Astrocyte of the hippocampus (primary cell): ENCODE data around the gene RPTOR.

Experiments used
- DNase-seq: peaks from one replicate; pipeline ENCODE4 v3.0.0; 2011; ENCODE audit warnings: low read depth, low spot score

RPTOR gene

DNA sequence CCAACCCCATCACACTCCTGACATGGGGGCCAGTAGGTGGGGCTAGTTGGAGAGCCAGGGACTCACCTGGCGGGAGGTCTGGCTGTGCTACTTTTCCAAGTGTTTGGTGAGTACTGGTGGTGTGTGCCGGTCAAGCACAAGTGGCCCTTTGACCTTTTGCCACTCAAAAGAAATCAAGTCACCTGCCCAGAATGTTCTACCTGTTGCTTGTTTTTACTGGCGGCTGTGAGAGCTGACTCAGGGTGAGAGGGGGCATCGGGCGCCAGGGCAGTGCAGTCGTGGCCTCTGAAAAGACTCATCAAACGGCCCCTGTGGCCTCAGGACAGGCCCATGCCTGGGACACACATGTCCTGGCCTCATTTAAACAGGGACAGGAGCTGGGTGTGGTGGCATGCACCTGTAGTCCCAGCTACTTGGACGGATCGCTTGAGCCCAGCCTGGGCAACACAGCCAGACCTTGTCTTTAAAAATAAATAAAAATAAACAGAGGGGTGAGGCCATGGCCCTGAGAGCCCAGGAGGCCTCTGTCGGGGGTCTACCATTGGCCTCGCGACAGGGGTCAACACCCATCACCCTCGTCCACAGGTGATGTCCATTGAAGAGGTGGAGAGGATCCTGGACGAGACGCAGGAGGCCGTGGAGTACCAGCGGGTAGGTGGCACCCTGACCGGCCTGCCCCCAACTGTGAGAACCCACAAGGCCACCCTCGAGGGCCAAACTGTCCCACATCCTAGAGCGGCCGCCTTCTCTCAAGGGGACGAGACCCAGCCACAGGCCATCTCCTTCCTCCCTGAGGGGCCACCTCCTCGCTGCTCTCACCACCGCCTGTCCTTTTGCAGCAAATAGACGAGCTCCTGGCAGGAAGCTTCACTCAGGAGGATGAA is 452.0 kb downstream of the RPTOR start:
- DNase-seq: no peak

DNA sequence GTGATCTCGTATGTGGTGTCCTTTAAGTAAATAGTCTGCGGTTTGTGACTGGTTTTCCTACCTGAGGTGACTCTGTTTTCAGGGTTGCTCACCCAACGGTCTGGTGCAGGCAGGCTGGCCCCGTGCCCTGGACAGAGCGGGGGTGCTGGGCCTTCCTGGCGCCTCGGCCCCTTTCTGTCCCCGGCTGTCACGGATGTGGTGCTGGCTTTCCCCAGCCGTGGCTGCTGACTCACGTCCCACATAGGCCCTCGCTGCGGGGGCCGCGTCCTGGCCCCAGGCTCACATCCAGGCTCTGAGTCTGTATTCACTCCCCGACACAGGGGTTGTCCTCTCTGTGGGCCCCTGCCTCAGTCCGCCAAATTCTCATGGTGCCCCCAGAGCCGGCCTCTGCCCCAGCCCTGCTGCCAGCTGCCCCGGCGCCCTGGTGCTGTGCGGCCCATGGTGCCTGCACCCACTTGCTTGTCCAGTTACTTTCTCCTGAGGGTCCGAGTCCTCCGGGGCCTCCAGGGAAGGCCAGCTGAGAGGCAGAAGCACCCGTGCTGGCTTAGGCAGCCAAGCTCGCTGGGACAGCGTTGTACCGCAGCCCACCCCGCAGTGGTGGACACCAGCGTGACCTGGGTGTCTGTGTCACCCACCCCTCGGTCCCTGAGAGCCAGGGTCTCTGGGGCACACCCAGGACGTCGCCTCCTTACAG is 452.9 kb downstream of the RPTOR start:
- DNase-seq: peak; percentile 88

DNA sequence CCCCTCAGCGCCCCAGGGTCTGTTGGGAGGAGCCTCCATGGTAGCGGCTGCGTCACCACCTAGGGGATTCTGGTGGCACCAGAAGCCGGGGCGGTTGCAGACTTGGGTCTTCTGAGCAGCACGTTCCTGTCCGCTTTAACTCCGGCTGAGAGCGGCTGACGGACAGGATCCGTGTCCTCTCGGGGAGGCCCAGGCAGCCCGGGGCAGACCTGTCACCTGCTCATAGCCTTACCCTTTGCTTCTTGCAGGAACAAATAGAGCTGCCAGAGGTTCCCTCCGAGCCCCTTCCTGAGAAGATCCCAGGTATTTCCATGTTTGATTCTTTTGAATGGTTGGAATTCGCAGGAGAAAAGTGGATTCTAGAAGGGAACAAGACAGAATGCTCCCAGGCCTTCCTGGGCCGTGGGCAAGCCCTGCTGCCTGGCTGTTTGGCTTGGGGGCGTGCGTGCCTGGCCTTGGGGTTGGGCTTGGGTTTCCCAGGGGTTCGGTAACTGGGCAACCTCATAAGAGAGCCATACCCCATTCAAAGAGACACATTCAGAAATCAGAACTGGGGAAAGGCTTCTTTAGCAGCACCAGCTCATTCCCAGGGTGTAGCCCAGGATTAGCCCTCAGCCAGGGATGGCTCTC is 453.6 kb downstream of the RPTOR start:
- no peak for DNase-seq

DNA sequence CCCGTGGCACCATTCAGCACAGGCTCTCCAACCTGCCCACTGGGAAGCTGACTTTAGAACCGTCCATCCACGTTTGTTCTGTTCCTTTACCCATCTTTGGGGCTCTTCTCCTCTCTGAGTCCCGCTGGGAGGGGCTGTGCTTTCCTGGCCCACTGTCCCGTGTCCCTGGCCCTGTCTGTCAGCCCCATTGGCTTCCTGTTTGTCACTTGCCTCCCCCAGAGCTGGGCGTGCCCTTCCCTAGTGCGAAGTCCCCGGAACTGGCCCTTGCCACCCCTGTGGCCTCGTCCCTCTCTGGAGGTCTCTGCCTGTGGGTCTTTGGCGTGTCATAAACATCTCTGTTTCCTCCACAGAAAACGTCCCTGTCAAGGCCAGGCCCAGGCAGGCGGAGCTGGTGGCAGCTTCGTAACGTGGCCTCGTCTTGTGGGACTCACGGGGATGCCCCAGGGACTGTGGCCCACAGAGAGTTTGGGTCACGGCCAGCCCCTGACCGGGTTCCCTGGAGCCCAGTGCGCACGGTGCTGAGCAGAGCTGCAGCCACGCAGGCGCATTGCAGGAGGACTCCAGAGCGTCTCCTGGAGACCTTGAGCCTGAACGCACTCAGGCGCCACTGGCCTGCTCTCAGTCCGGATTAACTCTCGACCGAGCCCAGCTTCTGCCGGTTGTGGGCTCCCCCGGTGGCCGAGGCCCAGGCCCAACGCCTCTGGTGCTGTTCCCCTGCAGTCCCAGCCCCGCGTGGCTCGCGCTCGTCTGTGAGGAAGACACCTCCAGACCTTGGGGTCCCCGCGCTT is 454.3 kb downstream of the RPTOR start:
- DNase-seq: no peak

DNA sequence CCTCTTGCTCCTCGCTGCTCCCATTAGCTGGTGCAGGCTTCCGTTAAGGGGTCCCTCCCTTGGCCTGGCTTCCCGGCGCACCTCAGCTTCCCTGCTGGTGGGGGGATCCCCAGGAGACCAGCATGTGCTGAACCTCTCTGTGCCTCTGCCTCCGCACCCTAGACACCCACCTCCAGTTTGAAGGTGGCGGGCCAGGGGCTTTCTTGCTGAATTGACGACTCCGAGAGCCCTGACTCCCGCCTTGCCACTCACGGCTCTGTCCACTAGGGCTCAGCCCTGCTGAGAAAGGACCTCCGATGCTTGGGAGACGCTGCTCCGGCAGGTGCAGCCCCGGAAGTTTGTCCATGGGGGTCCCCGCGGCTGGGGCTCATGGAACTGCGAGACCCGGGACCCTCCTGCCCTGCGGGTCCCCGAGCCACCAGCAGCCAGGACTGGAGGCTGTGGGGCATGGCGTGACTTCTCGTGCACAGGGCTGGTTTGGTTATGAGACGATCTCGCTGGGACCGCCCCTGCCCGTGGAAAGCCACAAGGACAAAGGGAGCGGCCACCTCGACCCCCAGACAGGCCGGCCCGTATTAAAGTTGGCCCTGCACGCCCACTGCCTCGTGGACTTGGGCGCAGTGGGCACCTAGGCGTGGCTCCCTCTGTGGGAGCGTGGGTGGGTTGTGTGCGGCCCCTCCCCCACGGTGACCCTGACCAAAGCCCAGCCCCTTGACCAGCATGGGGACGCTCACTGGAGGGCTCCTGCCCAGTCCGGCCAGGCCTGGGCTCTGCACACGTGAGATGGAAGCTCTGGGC is 455.1 kb downstream of the RPTOR start:
- DNase-seq: no peak

DNA sequence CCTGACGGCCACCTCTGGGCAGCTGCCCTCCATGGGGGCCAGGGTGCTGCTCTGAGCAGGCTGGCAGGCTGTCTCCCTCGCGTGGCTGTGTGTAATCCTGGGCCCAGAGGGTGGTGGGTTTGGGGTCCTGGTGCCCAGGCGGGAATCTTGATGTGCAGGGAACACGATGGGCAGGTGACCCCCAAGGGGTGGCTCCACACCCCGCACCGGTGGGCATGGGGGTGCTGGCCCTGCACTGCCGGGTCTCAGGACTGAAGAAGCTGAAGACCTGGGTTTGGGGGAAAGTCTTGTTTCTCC is 455.6 kb downstream of the RPTOR start:
- no peak for DNase-seq

DNA sequence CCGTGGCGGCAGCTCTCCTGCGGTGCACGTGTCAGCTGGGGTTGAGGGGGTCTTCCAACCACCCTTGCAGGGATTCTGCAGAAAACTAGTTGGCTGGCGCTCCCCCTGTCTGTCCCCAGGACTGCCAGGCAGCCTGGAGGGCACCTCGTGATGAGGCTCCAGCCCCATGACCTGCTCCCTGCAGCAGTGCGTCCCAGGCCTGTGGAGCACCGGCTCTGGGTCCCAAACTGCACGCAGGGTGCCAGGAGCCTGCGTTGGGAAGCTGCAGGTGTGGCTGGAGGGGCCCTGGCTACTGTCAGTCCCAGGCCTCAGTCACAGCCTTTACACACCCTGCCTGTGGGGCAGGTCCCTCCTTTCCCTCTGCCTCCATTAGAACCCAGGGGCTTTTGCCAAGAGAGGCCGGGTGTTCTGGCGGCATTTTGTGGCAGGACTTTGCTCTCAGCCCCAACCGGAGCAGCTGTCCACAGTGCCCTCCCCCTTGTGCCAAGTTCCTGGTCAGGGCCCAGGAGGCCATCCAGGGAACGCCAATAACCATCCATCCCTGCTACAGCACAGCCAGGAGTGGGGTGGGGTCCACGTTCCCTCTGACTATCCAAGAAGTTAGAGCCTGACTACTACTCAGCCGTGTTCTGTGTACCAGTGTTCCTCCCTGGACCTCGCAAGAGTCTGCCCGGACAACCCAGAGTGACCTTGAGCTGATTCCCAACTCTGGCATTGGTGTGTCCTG is 456.2 kb downstream of the RPTOR start:
- DNase-seq: no peak

DNA sequence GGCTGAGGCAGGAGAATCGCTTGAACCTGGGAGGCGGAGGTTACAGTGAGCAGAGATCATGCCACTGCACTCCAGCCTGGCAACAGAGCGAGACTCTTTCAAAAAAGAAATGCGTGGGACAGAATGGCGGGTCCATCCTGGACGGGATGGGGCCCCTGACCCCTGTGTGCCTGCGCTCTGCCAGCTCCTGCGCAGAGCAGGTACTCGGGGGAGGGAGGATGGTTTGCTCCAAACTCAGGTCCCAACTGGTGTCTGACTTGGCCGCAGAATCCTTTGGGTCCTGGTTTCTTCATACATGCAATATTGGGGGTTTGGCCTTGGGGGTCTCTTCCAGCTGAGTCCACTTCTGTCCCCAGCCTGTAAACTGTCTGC is 457.4 kb downstream of the RPTOR start:
- DNase-seq: no peak

DNA sequence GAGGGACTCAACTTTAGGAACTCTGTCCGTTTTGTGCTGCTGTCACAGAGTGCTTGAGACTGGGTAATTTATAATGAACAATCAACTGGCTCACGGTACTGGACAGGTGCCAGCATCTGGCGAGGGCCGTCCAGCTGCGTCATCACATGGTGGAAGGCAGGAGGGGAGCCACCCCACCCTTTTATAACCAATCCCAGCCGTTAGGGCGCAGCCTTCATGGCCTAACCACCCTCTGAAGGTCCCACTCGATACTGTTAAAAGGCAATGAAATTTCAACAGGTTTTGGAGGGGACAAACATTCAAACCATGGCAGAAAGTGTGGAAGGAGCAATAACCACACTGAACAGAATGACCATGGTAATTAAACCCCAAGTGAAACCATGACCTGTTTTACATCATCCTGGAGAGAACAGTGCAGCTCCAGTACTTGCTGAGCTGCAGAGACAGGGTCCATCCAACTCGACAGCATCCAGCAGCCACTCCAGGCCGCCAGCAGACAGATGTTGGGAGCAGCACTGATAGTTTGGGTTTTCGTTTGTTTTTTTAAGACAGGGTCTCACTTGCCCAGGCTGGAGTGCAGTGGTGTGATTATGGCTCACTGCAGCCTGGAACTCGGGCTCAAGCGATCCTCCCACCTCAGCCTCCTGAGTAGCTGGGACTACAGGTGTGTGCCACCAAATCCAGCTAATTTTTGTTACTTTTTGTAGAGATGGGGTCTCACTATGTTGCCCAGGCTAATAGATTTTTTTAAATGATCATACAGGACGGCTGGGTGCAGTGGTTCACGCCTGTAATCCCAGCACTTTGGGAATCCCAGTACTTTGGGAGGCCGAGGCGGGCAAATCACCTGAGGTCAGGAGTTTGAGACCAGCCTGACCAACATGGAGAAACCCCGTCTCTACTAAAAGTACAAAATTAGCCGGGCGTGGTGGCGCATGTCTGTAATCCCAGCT is 458.0 kb downstream of the RPTOR start:
- DNase-seq: peak; percentile 81

DNA sequence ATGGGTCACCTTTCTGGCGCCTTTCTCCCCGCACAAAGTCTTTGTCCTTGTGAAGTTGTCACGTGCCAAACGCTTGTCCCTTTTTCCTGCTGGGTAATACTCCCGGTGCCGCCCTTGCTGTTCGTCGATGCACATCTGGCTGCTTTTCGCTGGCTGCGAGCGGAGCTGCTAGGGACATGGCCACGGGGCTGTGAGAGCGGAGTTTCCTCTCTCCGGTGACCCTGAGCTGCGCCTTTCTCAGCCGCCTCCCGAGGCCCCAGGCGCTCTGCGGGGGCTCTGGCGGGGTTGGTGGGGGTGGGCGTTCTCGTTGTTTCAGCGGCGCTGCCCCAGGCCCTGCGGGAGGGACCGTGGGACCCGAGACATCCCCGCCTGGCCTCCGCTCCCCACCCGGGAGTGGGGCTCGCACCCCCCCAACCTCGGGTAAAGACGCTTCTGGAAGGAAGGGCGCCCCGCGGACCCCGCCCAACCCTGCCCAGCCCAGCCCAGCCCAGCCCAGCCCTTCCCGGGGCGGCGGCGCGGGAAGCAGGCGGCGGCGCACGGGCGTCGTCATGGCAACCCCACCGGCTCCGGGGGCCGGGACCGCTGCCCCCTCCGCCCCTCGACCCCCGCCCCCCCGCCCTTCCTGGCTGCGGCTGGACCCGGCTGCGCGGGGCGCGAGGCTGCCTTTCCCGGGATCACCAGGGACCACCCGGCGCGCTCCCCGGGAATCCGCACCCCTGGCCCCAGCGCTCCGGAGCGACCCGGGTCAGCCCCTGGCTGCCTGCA is 459.3 kb downstream of the RPTOR start:
- peak; percentile 42 for DNase-seq

DNA sequence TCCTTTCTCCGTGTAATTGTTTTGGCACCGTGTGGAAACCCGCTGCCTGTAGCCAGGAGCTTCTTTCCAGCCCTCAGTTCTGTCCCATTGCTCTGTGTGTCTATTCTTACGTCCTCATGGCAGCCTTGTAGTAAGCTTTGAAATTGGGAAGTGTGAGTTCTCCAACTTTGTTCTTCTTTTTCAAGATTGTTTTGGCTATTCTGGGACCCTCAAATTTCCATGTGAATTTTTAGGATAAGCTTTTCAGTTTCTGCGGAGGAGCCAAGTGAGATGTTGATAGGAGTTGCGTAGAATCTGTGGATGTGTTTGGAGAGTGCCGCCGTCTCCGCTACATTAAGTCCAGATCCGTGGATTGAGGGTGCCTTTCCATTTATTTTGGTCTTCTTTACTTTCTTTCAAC is 462.3 kb downstream of the RPTOR start:
- DNase-seq: no peak

DNA sequence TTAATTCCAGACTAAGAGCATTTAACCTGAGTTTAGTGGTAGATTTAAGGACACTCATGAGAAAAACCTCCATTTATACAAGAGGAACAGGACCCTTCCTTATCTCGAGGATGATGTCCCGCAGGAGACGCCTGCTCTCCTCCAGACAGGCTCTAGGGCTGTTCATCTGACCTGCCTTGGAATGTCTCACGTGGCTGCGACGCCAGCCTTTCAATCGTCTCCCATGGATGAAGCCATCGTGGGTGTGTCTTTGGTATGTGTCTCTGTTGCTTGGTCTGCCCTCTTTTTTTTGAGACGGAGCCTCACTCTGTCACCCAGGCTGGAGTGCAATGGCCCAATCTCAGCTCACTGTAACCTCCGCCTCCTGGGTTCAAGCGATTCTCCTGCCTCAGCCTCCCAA is 463.5 kb downstream of the RPTOR start:
- DNase-seq: no peak

DNA sequence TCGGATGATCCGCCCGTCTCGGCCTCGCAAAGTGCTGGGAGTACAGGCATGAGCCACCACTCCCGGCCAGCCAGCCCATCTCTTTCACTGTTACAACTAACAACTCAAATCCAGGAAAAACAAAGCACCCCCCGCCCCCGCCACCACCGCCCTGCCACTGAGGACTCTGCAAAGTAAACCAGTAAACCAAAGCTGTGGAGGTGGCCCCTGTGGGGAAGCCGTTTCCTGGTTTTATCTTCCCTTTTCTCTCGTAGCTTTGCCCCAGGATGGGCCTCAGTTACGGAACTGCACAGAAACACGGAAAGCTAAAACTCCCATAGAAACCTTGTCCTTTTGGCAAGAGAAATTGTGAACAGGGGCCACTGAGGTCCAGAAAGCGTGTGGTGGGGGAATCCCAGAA is 464.5 kb downstream of the RPTOR start:
- DNase-seq: no peak

DNA sequence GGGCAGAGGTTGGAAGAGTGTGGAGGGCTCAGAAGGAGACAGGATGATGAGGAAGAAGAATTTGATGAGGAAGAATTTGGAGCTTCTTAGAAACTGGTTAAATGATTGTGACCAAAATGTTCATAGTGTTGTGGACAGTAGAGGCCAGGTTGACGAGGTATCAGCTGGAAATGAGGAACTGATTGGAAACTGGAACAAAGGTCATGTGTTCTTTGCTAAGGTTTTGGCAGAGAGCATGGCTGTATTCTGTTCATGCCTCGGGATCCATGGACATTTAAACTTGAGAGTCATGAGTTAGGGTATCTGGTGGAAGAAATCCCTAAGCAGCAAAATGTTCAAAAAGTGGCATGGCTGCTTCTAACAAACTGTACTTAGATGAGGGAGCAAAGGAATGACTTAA is 466.3 kb downstream of the RPTOR start:
- DNase-seq: no peak

DNA sequence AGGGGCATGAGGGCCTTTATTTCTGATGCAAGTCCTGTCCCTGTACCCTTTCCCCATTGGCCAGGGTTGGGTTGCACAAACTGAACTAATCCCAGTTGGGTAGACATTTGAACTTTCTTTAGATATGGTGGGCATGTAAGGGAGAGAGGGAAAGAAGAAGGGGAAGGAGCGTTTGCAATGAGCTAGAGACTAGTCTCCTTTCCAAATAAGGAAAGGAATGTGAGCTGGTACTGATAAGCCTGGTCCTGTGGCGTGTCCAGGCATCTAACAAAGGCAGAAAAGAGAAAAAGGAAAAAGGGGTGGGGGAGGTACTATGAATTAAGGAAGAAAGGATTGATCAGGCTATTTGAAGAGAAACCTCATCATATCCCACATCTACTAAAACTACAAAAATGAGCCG is 467.3 kb downstream of the RPTOR start:
- no peak for DNase-seq

DNA sequence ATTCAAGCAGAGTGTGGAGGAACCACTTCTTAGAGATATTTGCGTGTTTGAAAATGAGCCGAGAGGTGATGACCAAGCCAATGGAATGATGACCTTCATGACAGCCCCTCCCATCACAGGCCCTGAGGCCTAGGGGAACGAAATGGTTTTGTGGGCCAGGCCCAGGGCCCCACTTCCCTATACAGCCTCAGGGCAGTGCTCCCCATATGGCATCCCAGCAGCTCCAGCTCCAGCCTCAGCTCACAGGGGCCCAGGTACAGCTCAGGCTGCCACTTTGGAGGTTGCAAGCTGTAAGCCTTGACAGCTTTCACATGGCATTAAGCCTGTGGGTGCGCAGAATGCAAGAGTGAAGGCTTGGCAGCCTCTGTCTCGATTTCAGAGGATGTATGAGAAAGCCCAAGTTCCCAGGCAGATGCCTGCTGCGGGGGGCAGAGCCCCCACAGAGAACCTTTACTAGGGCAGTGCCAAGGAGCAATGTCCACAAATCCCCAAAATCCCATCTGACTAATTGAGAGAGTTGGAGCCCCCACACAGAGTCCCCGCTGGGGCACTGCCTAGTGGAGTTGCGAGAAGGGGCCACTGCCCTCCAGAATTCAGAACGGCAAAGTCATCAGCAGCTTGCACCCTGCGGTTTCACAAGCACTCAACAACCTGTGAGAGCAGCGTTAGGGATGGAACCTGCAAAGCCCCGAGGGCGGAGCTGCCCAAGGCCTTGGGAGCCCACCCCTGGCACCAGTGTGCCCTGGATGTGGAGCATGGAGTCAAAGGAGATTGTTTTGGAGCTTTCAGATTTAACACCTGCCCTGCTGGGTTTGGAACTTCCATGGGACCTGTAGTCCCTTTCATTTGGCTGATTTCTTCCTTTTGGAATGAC is 468.2 kb downstream of the RPTOR start:
- no peak for DNase-seq

DNA sequence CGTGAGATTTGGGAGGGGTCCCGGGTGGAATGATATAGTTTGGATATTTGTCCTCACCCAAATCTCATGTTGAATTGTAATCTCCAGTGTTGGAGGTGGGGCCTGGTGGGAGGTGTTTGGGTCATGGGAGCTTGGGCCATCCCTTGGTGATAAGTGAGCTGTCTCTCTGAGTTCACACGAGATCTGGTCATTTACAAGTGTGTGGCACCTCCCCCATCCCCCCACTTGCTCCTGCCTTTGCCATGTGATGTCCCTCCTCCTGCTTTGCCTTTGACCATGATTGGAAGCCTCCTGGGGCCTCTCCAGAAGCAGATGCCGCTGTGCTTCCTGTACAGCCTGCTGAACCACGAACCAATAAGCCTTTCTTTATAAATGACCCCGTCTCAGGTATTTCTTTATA is 469.0 kb downstream of the RPTOR start:
- DNase-seq: no peak

DNA sequence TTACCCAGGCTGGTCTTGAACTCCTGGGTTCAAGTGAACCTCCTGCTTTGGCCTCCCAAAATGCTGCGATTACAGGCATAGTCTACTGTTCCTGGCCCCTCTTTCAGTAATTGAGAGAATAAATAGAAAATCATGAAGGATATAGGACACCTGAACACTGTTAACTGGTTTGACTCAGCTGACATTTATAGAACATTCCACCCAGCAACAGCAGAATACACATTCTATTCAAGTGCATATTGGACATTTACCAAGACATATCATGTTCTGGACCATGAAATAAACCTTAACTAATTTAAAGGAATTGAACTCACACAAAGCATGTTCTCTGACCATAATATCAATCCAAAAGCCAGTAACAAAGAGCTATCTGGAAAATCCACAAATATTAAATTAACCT is 470.5 kb downstream of the RPTOR start:
- DNase-seq: no peak
